Aorta (tissue), 5 donors: Measurements from ENCODE around the gene PI4KA. TPM values are rescaled to one million over a fixed set of nuclear protein-coding genes. Genes with fewer than 3 reads are reported as not detected.
"Not testable (repeated sequence)": the region's sequence is repeated elsewhere in the genome, so short reads cannot be mapped to it uniquely, and the experiment has no call there.

Experiments used
- ATAC-seq: fragments of 200-7000 bp; cut with Tn5 transposase; one replicate; pipeline ENCODE4 v1.9.1; 2022; ENCODE audit warnings: moderate library complexity; ENCODE audit not compliant: low FRiP score
- DNase-seq, 2 donors: peaks; one replicate each; pipeline ENCODE4 v3.0.0-alpha.2; 2020
- H3K27ac ChIP-seq, 2 donors: one replicate each; pipeline ENCODE4 v1.5.1; 2013; ENCODE audit warnings: low read length in 2 of 2, mild to moderate bottlenecking in 2 of 2, moderate library complexity in 2 of 2, control low read depth in 1 of 2, inconsistent platforms in 1 of 2, low read depth in 1 of 2
- H3K27me3 ChIP-seq, 2 donors: one replicate each; pipeline ENCODE4 v1.6.1; 2013; ENCODE audit warnings: control low read depth in 1 of 2, low read length in 1 of 2, mild to moderate bottlenecking in 1 of 2, moderate library complexity in 1 of 2; ENCODE audit not compliant: insufficient read depth in 2 of 2, control insufficient read depth in 1 of 2
- H3K36me3 ChIP-seq, 2 donors: one replicate each; pipeline ENCODE4 v1.6.1; 2013; ENCODE audit warnings: control low read depth in 1 of 2, low read length in 1 of 2, mild to moderate bottlenecking in 1 of 2; ENCODE audit not compliant: insufficient read depth in 2 of 2, control insufficient read depth in 1 of 2
- H3K4me1 ChIP-seq, 2 donors: one replicate each; pipeline ENCODE4 v1.6.1; 2013; ENCODE audit warnings: low read length in 2 of 2, control low read depth in 1 of 2, mild to moderate bottlenecking in 1 of 2, moderate library complexity in 1 of 2; ENCODE audit not compliant: insufficient read depth in 2 of 2, control insufficient read depth in 1 of 2
- H3K4me3 ChIP-seq, 2 donors: one replicate each; pipeline ENCODE4 v1.5.1; 2013; ENCODE audit warnings: low read length in 2 of 2, control low read depth in 1 of 2, mild to moderate bottlenecking in 1 of 2
- H3K9me3 ChIP-seq: one replicate; pipeline ENCODE4 v1.6.1; 2013; ENCODE audit warnings: mild to moderate bottlenecking, low read length; ENCODE audit not compliant: control insufficient read depth
- WGBS, 2 donors: extraction: QIAGEN DNeasy Blood & Tissue Kit; methylation state at CpG; one replicate each; pipeline ENCODE4 v1.1.7; 2013; 5-methylcytosine and 5-hydroxymethylcytosine counted together
- intact Hi-C, 2 donors: fragments of 100-400 bp; cut with DNase I; formaldehyde crosslinking; loops; one replicate each; pipeline versions ENCODE4 v1.14.2 to v1.15.0; 2022
- polyA plus RNA-seq, 2 donors: library from polyadenylated mRNA; stranded (reverse); fragments of 200-250 nt; gene quantifications; one replicate each; pipeline ENCODE4 v1.2.3, GENCODE V29; 2013
- total RNA-seq, 2 donors: library from RNA; stranded (reverse); fragmentation: NEBNext Ultra II Directional; extraction: Animal tissue kit (Norgen Biotek cat#: 25700); gene quantifications; one replicate each; pipeline ENCODE4 v1.2.1, GENCODE V29; 2021
- donor health status: healthy with polysubstance abuse.
- donor health status: Bipolar disorder and iron deficiency.
- donor health status: DM: no; HTN: no; CAD: no.
- donor health status: DM: no; HTN: no; CAD: no.
- donor health status: DM: yes; HTN: yes; CAD: no.

PI4KA gene
- total and polyA plus RNA-seq, 4 donors = 21.9 to 107 (median 74.8) TPM

- not testable (repeated sequence) for H3K27ac ChIP-seq, H3K36me3 ChIP-seq, ATAC-seq, H3K4me1 ChIP-seq, H3K9me3 ChIP-seq, H3K27me3 ChIP-seq, H3K4me3 ChIP-seq
- intact Hi-C loops = loop anchor here in 1 of 2 donors (10.0 kb wide), 1 partner anchor 276 kb away; no protein-coding TSS in a partner anchor
- peak in 1 of 2 donors; percentile 54 for DNase-seq
- WGBS, 2 donors = 92 to 97% methylated on average over 15 of the region's 15 CpGs
These were observed 167.9 kb downstream of the PI4KA start for GRCh38 chr22:20690586-20691317.

- H3K27me3 ChIP-seq, intact Hi-C loops, H3K9me3 ChIP-seq, H3K27ac ChIP-seq, H3K4me3 ChIP-seq, H3K4me1 ChIP-seq, ATAC-seq, DNase-seq, H3K36me3 ChIP-seq: not testable (repeated sequence)
- 86 to 96% methylated on average over 29 of the region's 29 CpGs for WGBS, 2 donors
These were observed 171.0 kb downstream of the PI4KA start for GRCh38 chr22:20687356-20688172.

GRCh38 chr22:20685764-20686163, 172.8 kb downstream of the PI4KA start:
- WGBS, 2 donors = 96% methylated on average over 11 of the region's 11 CpGs
- not testable (repeated sequence) for H3K36me3 ChIP-seq

GRCh38 chr22:20678792-20679435, 179.7 kb downstream of the PI4KA start:
- H3K9me3 ChIP-seq, ATAC-seq, H3K36me3 ChIP-seq, H3K27me3 ChIP-seq, H3K27ac ChIP-seq, DNase-seq, intact Hi-C loops, H3K4me1 ChIP-seq, H3K4me3 ChIP-seq: not testable (repeated sequence)
- WGBS, 2 donors = 90 to 92% methylated on average over 12 to 13 of the region's 13 CpGs

More at GRCh38 chr22:20685764-20686163, 172.8 kb downstream of the PI4KA start:
- H3K4me3 ChIP-seq, H3K4me1 ChIP-seq, H3K27ac ChIP-seq, intact Hi-C loops, H3K27me3 ChIP-seq, ATAC-seq, H3K9me3 ChIP-seq, DNase-seq: not testable (repeated sequence)

- Histone ChIP-seq H3K9me3 (no peaks in the 10 kb centered on the region), H3K4me3 (no peak overlapping the region), H3K4me1 (no peaks in the 10 kb centered on the region), H3K27ac (no peak overlapping the region), H3K36me3 (no peaks in the 10 kb centered on the region), H3K27me3 (no peaks in the 10 kb centered on the region)
- ATAC-seq (no peak), DNase-seq (no peak)
- intact Hi-C loops = no loop called here
- 82 to 83% methylated on average over 2 of the region's 2 CpGs for WGBS, 2 donors
These were observed 180.8 kb downstream of the PI4KA start for GRCh38 chr22:20677684-20678242.

GRCh38 chr22:20675613-20676012, 183.0 kb downstream of the PI4KA start:
- WGBS, 2 donors = 95 to 97% methylated on average over 1 of the region's 1 CpG
- not testable (repeated sequence) for H3K27me3 ChIP-seq

GRCh38 chr22:20674998-20675397, 183.6 kb downstream of the PI4KA start:
- Histone ChIP-seq H3K36me3 (no peaks in the 10 kb centered on the region), H3K4me1 (no peaks in the 10 kb centered on the region), H3K4me3 (no peak overlapping the region), H3K27me3 (no peaks in the 10 kb centered on the region), H3K9me3 (no peaks in the 10 kb centered on the region), H3K27ac (no peak overlapping the region)
- DNase-seq = no peak
- ATAC-seq = no peak
- intact Hi-C loops = no loop called here

More at GRCh38 chr22:20675613-20676012, 183.0 kb downstream of the PI4KA start:
- intact Hi-C loops, H3K36me3 ChIP-seq, H3K27ac ChIP-seq, H3K4me3 ChIP-seq, H3K9me3 ChIP-seq, DNase-seq, ATAC-seq, H3K4me1 ChIP-seq: not testable (repeated sequence)

- Histone ChIP-seq H3K4me3 (no peak overlapping the region), H3K4me1 (no peaks in the 10 kb centered on the region), H3K27me3 (no peaks in the 10 kb centered on the region), H3K27ac (no peak overlapping the region), H3K36me3 (no peaks in the 10 kb centered on the region), H3K9me3 (no peaks in the 10 kb centered on the region)
- WGBS, 2 donors = 75 to 76% methylated on average over 5 of the region's 5 CpGs
- ATAC-seq (no peak), DNase-seq (no peak)
- intact Hi-C loops = no loop called here
These were observed 185.1 kb downstream of the PI4KA start for GRCh38 chr22:20673295-20674195.
